Activated B cell treated with CpG ODN at 0.5 μM for 24 hours (primary cell): ENCODE results near the gene CDK8. TPM values are rescaled to one million over a fixed set of nuclear protein-coding genes. Genes with fewer than 3 reads are reported as not detected.
A peak's percentile ranks its signal among the peaks of the same experiment; 100 is the strongest.

Experiments used
- ATAC-seq: fragments of 200-7000 bp; cut with Tn5 transposase; one replicate; pipeline ENCODE4 v1.10.0; 2021; ENCODE audit warnings: low read depth, mild to moderate bottlenecking, moderate library complexity
- CTCF ChIA-PET: fragments of 350-600 bp; sonication (Branson Sonifier 250); formaldehyde crosslinking; loops from one replicate; lab custom pipeline; 2021; ENCODE audit warnings: antibody characterized with exemption; lab: Charles Lee
- POLR2A ChIA-PET: fragments of 350-600 bp; sonication (Branson Sonifier 250); formaldehyde crosslinking; loops from one replicate; lab custom pipeline; 2021; ENCODE audit warnings: antibody characterized with exemption; lab: Charles Lee
- DNase-seq: peaks from one replicate; pipeline ENCODE4 v3.0.0; 2022
- H3K27ac Mint-ChIP-seq: one replicate; pipeline ENCODE4 v1.8.0; 2020; ENCODE audit warnings: mixed read lengths
- H3K27me3 Mint-ChIP-seq: one replicate; pipeline ENCODE4 v1.8.0; 2021; ENCODE audit warnings: mixed read lengths
- H3K36me3 Mint-ChIP-seq: one replicate; pipeline ENCODE4 v1.8.0; 2021; ENCODE audit warnings: low read depth, mixed read lengths
- H3K4me1 Mint-ChIP-seq: one replicate; pipeline ENCODE4 v1.8.0; 2021; ENCODE audit warnings: mixed read lengths
- H3K4me3 Mint-ChIP-seq: one replicate; pipeline ENCODE4 v1.8.0; 2020; ENCODE audit warnings: mild to moderate bottlenecking, mixed read lengths
- H3K9me3 Mint-ChIP-seq: one replicate; pipeline ENCODE4 v1.8.0; 2020; ENCODE audit warnings: mixed read lengths
- CTCF ChIP-seq: fragments of 200-600 bp; IDR thresholded peaks from one replicate; pipeline ENCODE4 v1.8.0; 2022; ENCODE audit warnings: antibody characterized with exemption, mild to moderate bottlenecking
- intact Hi-C: fragments of 100-400 bp; cut with micrococcal nuclease; formaldehyde crosslinking; loops from one replicate; pipeline ENCODE4 v1.15.1; 2024
- total RNA-seq: library from RNA; stranded (reverse); gene quantifications from 2 replicates; pipeline ENCODE4 v1.2.3, GENCODE V29; 2022

Gene CDK8
- total RNA-seq, 1 donor from 2014 or later = 12.8 TPM

- H3K4me1 Mint-ChIP-seq = peaks cover 39% of the 10 kb centered on the region
- CTCF ChIA-PET = no interaction called here
Observed at GRCh38 chr13:26325876-26326275, 71.9 kb downstream of the CDK8 start.

GRCh38 chr13:26326562-26326961 lies 72.6 kb downstream of the CDK8 start:
- H3K9me3 Mint-ChIP-seq = peaks cover 5% of the 10 kb centered on the region
- H3K4me3 Mint-ChIP-seq = no peak overlapping the region
- no peak for DNase-seq
- ATAC-seq = no peak
- H3K27ac Mint-ChIP-seq = no peak overlapping the region
- peaks cover 40% of the 10 kb centered on the region for H3K4me1 Mint-ChIP-seq
- CTCF ChIA-PET = no interaction called here
- POLR2A ChIA-PET = interaction anchor here (0.7 kb wide), 1 partner anchor 97 kb away, joined by 4 read pairs; no protein-coding TSS in a partner anchor
- intact Hi-C loops = no loop called here
- no peak for TF ChIP-seq CTCF
- no peaks in the 10 kb centered on the region for H3K27me3 Mint-ChIP-seq
- peaks cover 5% of the 10 kb centered on the region for H3K36me3 Mint-ChIP-seq

More at GRCh38 chr13:26325876-26326275, 71.9 kb downstream of the CDK8 start:
- Mint-ChIP-seq H3K27me3 (no peaks in the 10 kb centered on the region), H3K9me3 (peaks cover 5% of the 10 kb centered on the region), H3K4me3 (no peak overlapping the region), H3K27ac (peak overlapping the region; percentile 1), H3K36me3 (peaks cover 5% of the 10 kb centered on the region)
- TF ChIP-seq CTCF = no peak
- POLR2A ChIA-PET = interaction anchor here (0.7 kb wide), 1 partner anchor 98 kb away, joined by 4 read pairs; no protein-coding TSS in a partner anchor
- ATAC-seq (no peak), DNase-seq (no peak)
- intact Hi-C loops = no loop called here

GRCh38 chr13:26327940-26328725 lies 74.2 kb downstream of the CDK8 start:
- H3K4me3 Mint-ChIP-seq = no peak overlapping the region
- peaks cover 5% of the 10 kb centered on the region for H3K9me3 Mint-ChIP-seq
- ATAC-seq = no peak
- ChIA-PET CTCF (no interaction called here), POLR2A (no interaction called here)
- no peak for DNase-seq
- no peak for TF ChIP-seq CTCF
- peaks cover 47% of the 10 kb centered on the region for H3K4me1 Mint-ChIP-seq
- H3K36me3 Mint-ChIP-seq = peaks cover 5% of the 10 kb centered on the region
- H3K27ac Mint-ChIP-seq = no peak overlapping the region
- intact Hi-C loops = no loop called here
- no peaks in the 10 kb centered on the region for H3K27me3 Mint-ChIP-seq

GRCh38 chr13:26335158-26335557 lies 81.2 kb downstream of the CDK8 start:
- peaks cover 4% of the 10 kb centered on the region for H3K36me3 Mint-ChIP-seq
- no peaks in the 10 kb centered on the region for H3K27me3 Mint-ChIP-seq
- peaks cover 29% of the 10 kb centered on the region for H3K4me1 Mint-ChIP-seq
- ChIA-PET CTCF (no interaction called here), POLR2A (no interaction called here)
- no peak overlapping the region for H3K27ac Mint-ChIP-seq
- intact Hi-C loops = no loop called here
- peaks cover 4% of the 10 kb centered on the region for H3K9me3 Mint-ChIP-seq
- TF ChIP-seq CTCF = no peak
- no peak overlapping the region for H3K4me3 Mint-ChIP-seq
- ATAC-seq (no peak), DNase-seq (no peak)

GRCh38 chr13:26340807-26341206 lies 86.9 kb downstream of the CDK8 start:
- no peaks in the 10 kb centered on the region for H3K4me1 Mint-ChIP-seq
- DNase-seq = no peak
- TF ChIP-seq CTCF = no peak
- ChIA-PET POLR2A (no interaction called here), CTCF (no interaction called here)
- no peak for ATAC-seq
- intact Hi-C loops = no loop called here
- no peaks in the 10 kb centered on the region for H3K27me3 Mint-ChIP-seq
- H3K9me3 Mint-ChIP-seq = no peaks in the 10 kb centered on the region
- no peak overlapping the region for H3K27ac Mint-ChIP-seq
- peaks cover 8% of the 10 kb centered on the region for H3K36me3 Mint-ChIP-seq
- H3K4me3 Mint-ChIP-seq = no peak overlapping the region
